Measurements from ENCODE around the gene CELF4. TPM values are rescaled to one million over a fixed set of nuclear protein-coding genes. Genes with fewer than 3 reads are reported as not detected.

The CELF4 gene
- total RNA-seq, 1 experiment from 2014 or later, result 0.11 TPM

DNA sequence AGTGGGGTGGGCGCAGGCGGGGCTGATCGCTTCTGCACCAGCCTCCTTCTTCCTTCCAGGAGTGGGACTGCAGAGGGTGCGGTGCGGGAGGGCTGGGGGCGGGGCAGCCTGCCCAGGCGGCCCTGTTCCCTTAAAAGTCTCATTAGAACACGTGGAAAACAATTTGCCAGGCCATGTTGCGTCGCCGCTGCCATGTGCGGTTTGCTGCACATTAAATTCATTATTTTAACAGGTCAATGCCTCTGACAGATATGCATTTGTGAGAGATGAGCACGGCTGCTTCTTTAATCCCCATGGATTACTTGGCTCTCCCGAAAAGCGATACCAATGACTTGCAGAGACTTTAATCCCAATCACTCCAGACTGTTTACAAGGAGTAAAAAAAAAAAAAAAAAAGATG is 139.0 kb downstream of the CELF4 start:
- Mint-ChIP-seq H3K9me3 (ENCODE audit: unreplicated experiment) (no peaks in the 10 kb centered on the region), H3K36me3 (ENCODE audit: insufficient read depth, unreplicated experiment) (no peaks in the 10 kb centered on the region), H3K27ac (ENCODE audit: unreplicated experiment) (no peak overlapping the region), H3K4me1 (ENCODE audit: low read depth, unreplicated experiment) (no peaks in the 10 kb centered on the region), H3K4me3 (ENCODE audit: unreplicated experiment) (no peak overlapping the region), H3K27me3 (ENCODE audit: insufficient read depth, unreplicated experiment) (no peaks in the 10 kb centered on the region)
- BruUV-seq (replicated peaks), result no TSS peak
- H3K9me3 ChIP-seq, result no peaks in the 10 kb centered on the region
- no peaks in the 10 kb centered on the region for H3K4me1 ChIP-seq
- TF ChIP-seq, protein P1, sequence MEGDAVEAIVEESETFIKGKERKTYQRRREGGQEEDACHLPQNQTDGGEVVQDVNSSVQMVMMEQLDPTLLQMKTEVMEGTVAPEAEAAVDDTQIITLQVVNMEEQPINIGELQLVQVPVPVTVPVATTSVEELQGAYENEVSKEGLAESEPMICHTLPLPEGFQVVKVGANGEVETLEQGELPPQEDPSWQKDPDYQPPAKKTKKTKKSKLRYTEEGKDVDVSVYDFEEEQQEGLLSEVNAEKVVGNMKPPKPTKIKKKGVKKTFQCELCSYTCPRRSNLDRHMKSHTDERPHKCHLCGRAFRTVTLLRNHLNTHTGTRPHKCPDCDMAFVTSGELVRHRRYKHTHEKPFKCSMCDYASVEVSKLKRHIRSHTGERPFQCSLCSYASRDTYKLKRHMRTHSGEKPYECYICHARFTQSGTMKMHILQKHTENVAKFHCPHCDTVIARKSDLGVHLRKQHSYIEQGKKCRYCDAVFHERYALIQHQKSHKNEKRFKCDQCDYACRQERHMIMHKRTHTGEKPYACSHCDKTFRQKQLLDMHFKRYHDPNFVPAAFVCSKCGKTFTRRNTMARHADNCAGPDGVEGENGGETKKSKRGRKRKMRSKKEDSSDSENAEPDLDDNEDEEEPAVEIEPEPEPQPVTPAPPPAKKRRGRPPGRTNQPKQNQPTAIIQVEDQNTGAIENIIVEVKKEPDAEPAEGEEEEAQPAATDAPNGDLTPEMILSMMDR (IDR thresholded peaks at IDR 0.05; ENCODE audit: insufficient read depth in 1 of 2, low read depth in 1 of 2, low read length in 1 of 2, severe bottlenecking in 1 of 2, unreplicated experiment in 1 of 2), result no peak
- POLR2A ChIA-PET, result no interaction called here
- H3K36me3 ChIP-seq (ENCODE audit: control insufficient read depth, insufficient read depth, low read length), result no peaks in the 10 kb centered on the region
- H3K4me3 ChIP-seq (ENCODE audit: low read depth, low read length), result no peak overlapping the region
- no peak for DNase-seq
- intact Hi-C loops (cut with micrococcal nuclease; ENCODE audit: unreplicated experiment), result no loop called here
- CTCF ChIA-PET, result no interaction called here
- no peaks in the 10 kb centered on the region for H3K27me3 ChIP-seq (replicated peaks; ENCODE audit: control insufficient read depth, insufficient read depth, low read length)

DNA sequence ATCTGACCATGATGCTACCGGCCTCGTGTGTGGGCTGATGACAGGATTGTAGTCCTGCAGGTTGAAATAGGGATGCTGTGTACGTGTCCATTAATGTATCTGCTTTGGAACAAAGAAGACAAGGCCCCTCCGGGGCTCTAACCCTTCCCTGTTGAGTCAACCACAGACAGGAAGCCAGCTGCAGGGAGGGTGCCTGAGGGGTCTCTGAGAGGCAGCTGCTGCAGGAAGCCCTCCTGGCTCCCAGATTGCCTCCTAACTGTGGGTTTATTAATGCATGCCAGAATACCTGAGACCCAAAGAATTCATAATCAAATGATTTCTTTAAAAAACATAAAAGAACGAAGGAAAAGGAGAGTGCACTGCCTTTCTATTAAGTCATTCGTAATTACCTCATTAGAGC is 140.4 kb downstream of the CELF4 start:
- H3K9me3 Mint-ChIP-seq (ENCODE audit: unreplicated experiment), result no peaks in the 10 kb centered on the region

DNA sequence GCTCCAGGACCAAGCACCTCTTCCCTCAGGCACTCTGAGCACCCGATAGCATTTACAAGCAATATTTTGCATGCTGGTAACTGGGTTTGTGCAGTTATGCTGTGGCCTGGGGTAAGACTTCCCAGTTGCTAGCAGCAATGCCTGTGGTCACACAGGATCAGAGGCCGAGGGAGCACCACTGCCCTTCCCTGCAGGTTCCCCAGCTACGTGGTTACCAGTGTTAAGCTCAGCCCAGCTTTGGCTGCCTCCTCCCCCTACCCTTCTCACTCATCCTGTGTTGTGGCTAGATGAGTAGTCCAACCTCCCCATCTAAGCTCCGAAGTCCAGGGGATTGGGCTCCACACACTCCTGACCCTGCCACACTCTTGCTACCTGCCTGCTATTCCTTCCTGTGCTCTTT is 141.1 kb downstream of the CELF4 start:
- intact Hi-C loops (cut with micrococcal nuclease; ENCODE audit: unreplicated experiment), result no loop called here
- BruUV-seq (replicated peaks), result no TSS peak
- TF ChIP-seq, protein P1 (IDR thresholded peaks at IDR 0.05; ENCODE audit: insufficient read depth in 1 of 2, low read depth in 1 of 2, low read length in 1 of 2, severe bottlenecking in 1 of 2, unreplicated experiment in 1 of 2), result no peak
- no peaks in the 10 kb centered on the region for H3K36me3 ChIP-seq (ENCODE audit: control insufficient read depth, insufficient read depth, low read length)
- H3K36me3 Mint-ChIP-seq (ENCODE audit: insufficient read depth, unreplicated experiment), result no peaks in the 10 kb centered on the region
- H3K4me3 Mint-ChIP-seq (ENCODE audit: unreplicated experiment), result no peak overlapping the region
- ChIA-PET POLR2A (no interaction called here), CTCF (no interaction called here)
- H3K27me3 ChIP-seq (replicated peaks; ENCODE audit: control insufficient read depth, insufficient read depth, low read length), result no peaks in the 10 kb centered on the region
- no peaks in the 10 kb centered on the region for H3K9me3 Mint-ChIP-seq (ENCODE audit: unreplicated experiment)
- H3K4me1 Mint-ChIP-seq (ENCODE audit: low read depth, unreplicated experiment), result no peaks in the 10 kb centered on the region
- H3K4me3 ChIP-seq (ENCODE audit: low read depth, low read length), result no peak overlapping the region
- no peaks in the 10 kb centered on the region for H3K27me3 Mint-ChIP-seq (ENCODE audit: insufficient read depth, unreplicated experiment)
- DNase-seq, result no peak
- no peaks in the 10 kb centered on the region for H3K9me3 ChIP-seq
- H3K4me1 ChIP-seq, result no peaks in the 10 kb centered on the region
- no peak overlapping the region for H3K27ac Mint-ChIP-seq (ENCODE audit: unreplicated experiment)

More for the DNA sequence above, 140.4 kb downstream of the CELF4 start:
- TF ChIP-seq, protein P1 (IDR thresholded peaks at IDR 0.05; ENCODE audit: insufficient read depth in 1 of 2, low read depth in 1 of 2, low read length in 1 of 2, severe bottlenecking in 1 of 2, unreplicated experiment in 1 of 2), result no peak
- ChIA-PET CTCF (no interaction called here), POLR2A (no interaction called here)
- Mint-ChIP-seq H3K4me3 (ENCODE audit: unreplicated experiment) (no peak overlapping the region), H3K36me3 (ENCODE audit: insufficient read depth, unreplicated experiment) (no peaks in the 10 kb centered on the region), H3K27me3 (ENCODE audit: insufficient read depth, unreplicated experiment) (no peaks in the 10 kb centered on the region), H3K4me1 (ENCODE audit: low read depth, unreplicated experiment) (no peaks in the 10 kb centered on the region), H3K27ac (ENCODE audit: unreplicated experiment) (no peak overlapping the region)
- intact Hi-C loops (cut with micrococcal nuclease; ENCODE audit: unreplicated experiment), result no loop called here
- no peaks in the 10 kb centered on the region for H3K36me3 ChIP-seq (ENCODE audit: control insufficient read depth, insufficient read depth, low read length)
- H3K9me3 ChIP-seq, result no peaks in the 10 kb centered on the region
- H3K27me3 ChIP-seq (replicated peaks; ENCODE audit: control insufficient read depth, insufficient read depth, low read length), result no peaks in the 10 kb centered on the region
- no peaks in the 10 kb centered on the region for H3K4me1 ChIP-seq
- no peak overlapping the region for H3K4me3 ChIP-seq (ENCODE audit: low read depth, low read length)
- no peak for DNase-seq
- no TSS peak for BruUV-seq (replicated peaks)
